Measurements from ENCODE around the gene ZBED1. TPM values are rescaled to one million over a fixed set of nuclear protein-coding genes. Genes with fewer than 3 reads are reported as not detected.

ZBED1 gene
- total and polyA plus RNA-seq, 9 of the 15 experiments (the other 6 are each of a cell fraction or from before 2014, with no cell fraction given): 0.61 to 27.6 (median 13.9) TPM

GRCh38 chrX:2464677-2465166 lies 36.1 kb downstream of the ZBED1 start (continued):
- TF ChIP-seq MYC (IDR thresholded peaks at IDR 0.05; ENCODE audit: low read depth, low read length) (peak; percentile 56), MYC (CRISPR knock-in tag; IDR thresholded peaks at IDR 0.05; ENCODE audit: borderline replicate concordance, low read depth) (peak; percentile 41; the same call in 1 of the 2 replicates), ZSCAN32 (CRISPR knock-in tag; IDR thresholded peaks at IDR 0.05) (no peak), ILK (tag; IDR thresholded peaks at IDR 0.05; ENCODE audit: borderline replicate concordance, low read depth) (no peak), XRCC5 (IDR thresholded peaks at IDR 0.05; ENCODE audit: low read depth, low read length) (no peak), KLF6 (CRISPR knock-in tag; IDR thresholded peaks at IDR 0.05; ENCODE audit: borderline replicate concordance) (no peak), ELK1 (CRISPR knock-in tag; IDR thresholded peaks at IDR 0.05) (no peak), HDAC2 (IDR thresholded peaks at IDR 0.05) (0 out of 2 replicates have a peak, but pooled peaks have one; percentile 46), CBX8 (IDR thresholded peaks at IDR 0.05; ENCODE audit: borderline replicate concordance, extremely low read depth, low read depth, low read length, poor library complexity, severe bottlenecking) (no peak), SREBF1 (IDR thresholded peaks at IDR 0.05; ENCODE audit: borderline replicate concordance, low read depth, low read length) (no peak), MIER1 (IDR thresholded peaks at IDR 0.05; ENCODE audit: low read depth) (0 out of 2 replicates have a peak, but pooled peaks have one; percentile 30), THAP7 (CRISPR knock-in tag; IDR thresholded peaks at IDR 0.05) (no peak), TOE1 (IDR thresholded peaks at IDR 0.05; ENCODE audit: borderline replicate concordance) (peak; percentile 98), TOE1 (CRISPR knock-in tag; IDR thresholded peaks at IDR 0.05; ENCODE audit: borderline replicate concordance, low read depth) (no peak), MEF2A (IDR thresholded peaks at IDR 0.05; ENCODE audit: control insufficient read depth, low read depth, low read length) (no peak), CHD4 (IDR thresholded peaks at IDR 0.05; ENCODE audit: insufficient read depth, insufficient replicate concordance, low read depth, low read length, poor library complexity, severe bottlenecking) (no peak), HES1 (IDR thresholded peaks at IDR 0.05; ENCODE audit: low read depth) (no peak), MBD2 (IDR thresholded peaks at IDR 0.05; ENCODE audit: borderline replicate concordance, low read depth) (0 out of 2 replicates have a peak, but pooled peaks have one; percentile 36)
- TF ChIP-seq, protein P1, sequence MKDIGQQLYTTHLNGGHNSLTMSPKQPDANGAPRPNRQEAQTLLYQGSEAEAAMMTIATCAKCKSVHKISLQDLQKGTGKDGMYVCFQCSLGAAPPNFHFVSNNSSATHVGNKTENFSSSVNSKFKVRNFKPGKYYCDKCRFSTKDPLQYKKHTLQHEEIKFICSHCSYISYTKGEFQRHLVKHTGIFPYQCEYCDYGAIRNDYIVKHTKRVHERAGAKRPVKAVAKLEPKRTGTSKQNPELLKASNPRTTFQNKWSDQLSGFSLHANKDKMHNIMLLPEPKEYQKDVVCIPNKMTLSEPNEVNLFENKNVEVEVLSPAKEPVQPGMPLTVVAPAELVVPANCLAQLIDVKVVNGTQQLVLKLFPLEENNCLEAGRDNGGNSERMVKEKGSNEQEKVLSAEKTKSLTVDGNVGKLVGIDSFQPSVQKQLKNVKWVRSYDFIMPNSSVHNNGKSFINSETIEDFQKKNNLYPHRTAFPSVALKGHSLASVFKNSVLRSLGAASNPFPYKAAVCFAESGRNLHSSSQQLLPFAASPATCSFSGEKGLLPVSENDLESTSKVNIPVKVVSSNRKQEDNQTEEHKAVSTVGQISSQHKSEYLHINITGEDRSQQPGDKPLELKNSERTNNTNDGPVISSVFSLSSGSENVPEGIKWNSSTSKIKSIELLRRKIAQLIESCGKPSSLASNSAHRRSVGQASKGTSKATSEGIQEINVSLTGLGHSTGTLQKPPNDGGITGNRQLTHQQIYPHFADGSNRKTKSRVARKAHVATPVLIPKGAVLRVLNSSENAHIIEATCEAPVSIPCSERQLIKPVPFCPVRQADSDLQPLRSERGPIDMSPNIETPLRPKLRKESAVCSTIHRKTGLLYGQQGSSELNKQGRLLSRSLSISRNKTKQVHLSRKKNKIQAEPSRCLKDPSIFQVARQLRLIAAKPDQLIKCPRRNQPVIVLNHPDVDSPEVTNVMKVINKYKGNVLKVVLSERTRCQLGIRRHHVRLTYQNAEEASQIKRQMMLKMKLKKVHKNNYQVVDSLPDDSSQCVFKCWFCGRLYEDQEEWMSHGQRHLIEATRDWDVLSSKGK (CRISPR knock-in tag; IDR thresholded peaks at IDR 0.05): no peak
- TF ChIP-seq, protein P2, sequence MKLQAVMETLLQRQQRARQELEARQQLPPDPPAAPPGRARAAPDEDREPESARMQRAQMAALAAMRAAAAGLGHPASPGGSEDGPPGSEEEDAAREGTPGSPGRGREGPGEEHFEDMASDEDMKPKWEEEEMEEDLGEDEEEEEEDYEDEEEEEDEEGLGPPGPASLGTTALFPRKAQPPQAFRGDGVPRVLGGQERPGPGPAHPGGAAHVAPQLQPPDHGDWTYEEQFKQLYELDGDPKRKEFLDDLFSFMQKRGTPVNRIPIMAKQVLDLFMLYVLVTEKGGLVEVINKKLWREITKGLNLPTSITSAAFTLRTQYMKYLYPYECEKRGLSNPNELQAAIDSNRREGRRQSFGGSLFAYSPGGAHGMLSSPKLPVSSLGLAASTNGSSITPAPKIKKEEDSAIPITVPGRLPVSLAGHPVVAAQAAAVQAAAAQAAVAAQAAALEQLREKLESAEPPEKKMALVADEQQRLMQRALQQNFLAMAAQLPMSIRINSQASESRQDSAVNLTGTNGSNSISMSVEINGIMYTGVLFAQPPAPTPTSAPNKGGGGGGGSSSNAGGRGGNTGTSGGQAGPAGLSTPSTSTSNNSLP (IDR thresholded peaks at IDR 0.05; ENCODE audit: borderline replicate concordance, low read depth, low read length): no peak
